Measurements from ENCODE around the gene SETD7. TPM values are rescaled to one million over a fixed set of nuclear protein-coding genes. Genes with fewer than 3 reads are reported as not detected.
"Not testable (repeated sequence)": the region's sequence is repeated elsewhere in the genome, so short reads cannot be mapped to it uniquely, and the experiment has no call there.

The SETD7 gene
- total and polyA plus RNA-seq, 2 of the 8 experiments (the other 6 are each of a cell fraction or from before 2014, with no cell fraction given): 1.5 to 4.6 TPM

- H2AFZ ChIP-seq (ENCODE audit: low read length); H3K23ac ChIP-seq (ENCODE audit: insufficient read length); H3K4ac ChIP-seq (replicated peaks; ENCODE audit: insufficient read length, low read depth, low read length); H3K4me3 ChIP-seq (ENCODE audit: extremely low read depth in 1 of 4, insufficient read depth in 2 of 4, low read depth in 3 of 4, low read length in 4 of 4); POLR2A ChIA-PET (ENCODE audit: partially characterized antibody); H3K56ac ChIP-seq (replicated peaks; ENCODE audit: insufficient read length, low read depth, low read length); H2BK5ac ChIP-seq (ENCODE audit: low read depth, low read length); H2AK5ac ChIP-seq (ENCODE audit: low read depth, low read length); H2BK15ac ChIP-seq (ENCODE audit: low read length); FAIRE-seq; H3K27ac ChIP-seq (ENCODE audit: low read depth, low read length); H4K8ac ChIP-seq (ENCODE audit: extremely low read depth, insufficient read depth, low read length); H3K18ac ChIP-seq (ENCODE audit: extremely low read depth, low read length); H4K5ac ChIP-seq (ENCODE audit: insufficient read length, low read depth, low read length); H3K27me3 ChIP-seq (replicated peaks in 1 of 4; ENCODE audit: control insufficient read depth in 3 of 4, extremely low read depth in 1 of 4, insufficient read depth in 3 of 4, low read length in 3 of 4); H4K20me1 ChIP-seq (replicated peaks in 1 of 2; ENCODE audit: control insufficient read depth in 1 of 2, insufficient read depth in 2 of 2, low read length in 2 of 2); H2BK12ac ChIP-seq (ENCODE audit: low read depth, low read length); H3K4me1 ChIP-seq (replicated peaks in 1 of 4; ENCODE audit: control insufficient read depth in 3 of 4, insufficient read depth in 4 of 4, low read length in 3 of 4); H2BK20ac ChIP-seq (ENCODE audit: low read length); H4K91ac ChIP-seq (replicated peaks; ENCODE audit: insufficient read length, low read length); H3K14ac ChIP-seq (ENCODE audit: insufficient read length); H3K4me2 ChIP-seq (ENCODE audit: insufficient read depth in 1 of 2, low read depth in 2 of 2, low read length in 2 of 2); H3K23me2 ChIP-seq (ENCODE audit: low read depth, low read length); H3K9ac ChIP-seq (replicated peaks in 1 of 4; ENCODE audit: extremely low read depth in 1 of 4, low read depth in 3 of 4, low read length in 3 of 4); H2BK120ac ChIP-seq (replicated peaks; ENCODE audit: low read depth, low read length); DNase-seq (ENCODE audit: low read depth in 1 of 2, low spot score in 2 of 2): not testable (repeated sequence)
- CTCF ChIA-PET (ENCODE audit: partially characterized antibody): interaction anchor here (1.6 to 2.5 kb wide), 3 partner anchors 9 to 29 kb away, joined by 3 to 9 read pairs (median 4); no protein-coding TSS in a partner anchor
- Histone ChIP-seq H3K79me2 (ENCODE audit: control insufficient read depth in 1 of 2, insufficient read depth in 2 of 2, low read length in 2 of 2) (peaks cover 0 to 49% of the 10 kb centered on the region in 2 experiments; a peak in 3 of 4 replicates), H3K36me3 (ENCODE audit: control insufficient read depth in 2 of 4, insufficient read depth in 4 of 4, low read length in 3 of 4) (peaks cover 0 to 13% (median 8%) of the 10 kb centered on the region in 4 experiments; a peak in 5 of 8 replicates), H3K79me1 (ENCODE audit: low read depth, low read length) (peaks cover 13% of the 10 kb centered on the region; the same call in 1 of the 2 replicates), H3K9me3 (ENCODE audit: insufficient read depth in 2 of 2, low read depth in 1 of 2, low read length in 1 of 2) (peaks cover 0 to 12% of the 10 kb centered on the region in 2 experiments; a peak in 1 of 4 replicates)
Measured at GRCh38 chr4:139468756-139469155, 87.3 kb downstream of the SETD7 start.

All from H1 (cell line).